Lower lobe of right lung (tissue), 2 donors: ENCODE measurements around the gene EIF4E3. TPM values are rescaled to one million over a fixed set of nuclear protein-coding genes. Genes with fewer than 3 reads are reported as not detected.

Experiments
- ATAC-seq, 2 donors: fragments of 200-7000 bp; cut with Tn5 transposase; one replicate each; pipeline ENCODE4 v1.9.1; 2020 to 2022; ENCODE audit warnings: mild to moderate bottlenecking in 2 of 2, moderate library complexity in 2 of 2
- DNase-seq: peaks from one replicate; pipeline ENCODE4 v3.0.0-alpha.2; 2020
- H3K27ac ChIP-seq: fragments of 200-600 bp; one replicate; pipeline ENCODE4 v1.8.0; 2022
- H3K27me3 ChIP-seq: fragments of 200-600 bp; one replicate; pipeline ENCODE4 v1.8.0; 2022; ENCODE audit warnings: low read depth
- H3K36me3 ChIP-seq: fragments of 200-600 bp; one replicate; pipeline ENCODE4 v1.8.0; 2022; ENCODE audit warnings: mild to moderate bottlenecking
- H3K4me1 ChIP-seq: fragments of 200-600 bp; one replicate; pipeline ENCODE4 v1.8.0; 2022
- H3K4me3 ChIP-seq: fragments of 200-600 bp; one replicate; pipeline ENCODE4 v1.8.0; 2022; ENCODE audit warnings: mild to moderate bottlenecking
- H3K9me3 ChIP-seq: fragments of 200-600 bp; one replicate; pipeline ENCODE4 v1.8.0; 2022
- intact Hi-C: fragments of 100-400 bp; cut with DNase I; formaldehyde crosslinking; loops from one replicate; pipeline ENCODE4 v1.11.0; 2022
- total RNA-seq: library from RNA; stranded (reverse); fragmentation: NEBNext Ultra II Directional; extraction: Animal tissue kit (Norgen Biotek cat#: 25700); gene quantifications from one replicate; pipeline ENCODE4 v1.2.1, GENCODE V29; 2021
- TF ChIP-seq, protein P1 (sequence below): fragments of 200-600 bp; IDR thresholded peaks from one replicate; pipeline ENCODE4 v1.8.0; 2022; ENCODE audit warnings: antibody characterized with exemption, mild to moderate bottlenecking
- donor health status: DM: no; HTN: yes; CAD: no; lungs with severe emphysema.

Gene EIF4E3
- total RNA-seq, 1 donor from 2014 or later = 29.0 TPM

DNA sequence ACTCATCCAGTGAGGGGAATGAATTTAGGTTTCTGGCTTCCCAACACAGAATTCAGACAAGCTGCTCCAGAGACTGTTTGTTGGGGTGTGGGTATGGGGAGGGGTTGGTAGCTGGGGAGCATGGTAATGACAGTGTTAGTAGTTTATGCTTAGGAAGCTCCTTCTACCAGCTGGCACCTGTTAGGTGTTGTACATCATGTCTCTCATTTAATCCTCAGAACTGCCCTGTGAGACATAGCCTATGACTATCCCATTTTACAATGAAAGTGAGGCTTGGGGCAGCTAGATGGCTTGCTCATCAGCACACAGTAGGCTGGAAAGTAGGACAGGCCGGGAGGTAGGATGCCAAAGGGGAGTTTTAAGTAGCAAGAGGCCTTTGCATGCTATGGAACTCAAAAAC lies 2.5 kb downstream of the EIF4E3 start:
- H3K36me3 ChIP-seq = no peaks in the 10 kb centered on the region
- ATAC-seq = no peak
- no peak overlapping the region for H3K27ac ChIP-seq
- no peaks in the 10 kb centered on the region for H3K27me3 ChIP-seq
- no peaks in the 10 kb centered on the region for H3K9me3 ChIP-seq
- TF ChIP-seq, protein P1, sequence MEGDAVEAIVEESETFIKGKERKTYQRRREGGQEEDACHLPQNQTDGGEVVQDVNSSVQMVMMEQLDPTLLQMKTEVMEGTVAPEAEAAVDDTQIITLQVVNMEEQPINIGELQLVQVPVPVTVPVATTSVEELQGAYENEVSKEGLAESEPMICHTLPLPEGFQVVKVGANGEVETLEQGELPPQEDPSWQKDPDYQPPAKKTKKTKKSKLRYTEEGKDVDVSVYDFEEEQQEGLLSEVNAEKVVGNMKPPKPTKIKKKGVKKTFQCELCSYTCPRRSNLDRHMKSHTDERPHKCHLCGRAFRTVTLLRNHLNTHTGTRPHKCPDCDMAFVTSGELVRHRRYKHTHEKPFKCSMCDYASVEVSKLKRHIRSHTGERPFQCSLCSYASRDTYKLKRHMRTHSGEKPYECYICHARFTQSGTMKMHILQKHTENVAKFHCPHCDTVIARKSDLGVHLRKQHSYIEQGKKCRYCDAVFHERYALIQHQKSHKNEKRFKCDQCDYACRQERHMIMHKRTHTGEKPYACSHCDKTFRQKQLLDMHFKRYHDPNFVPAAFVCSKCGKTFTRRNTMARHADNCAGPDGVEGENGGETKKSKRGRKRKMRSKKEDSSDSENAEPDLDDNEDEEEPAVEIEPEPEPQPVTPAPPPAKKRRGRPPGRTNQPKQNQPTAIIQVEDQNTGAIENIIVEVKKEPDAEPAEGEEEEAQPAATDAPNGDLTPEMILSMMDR = no peak
- no peak overlapping the region for H3K4me3 ChIP-seq
- no peak for DNase-seq
- H3K4me1 ChIP-seq = peaks cover 13% of the 10 kb centered on the region
- intact Hi-C loops = no loop called here

DNA sequence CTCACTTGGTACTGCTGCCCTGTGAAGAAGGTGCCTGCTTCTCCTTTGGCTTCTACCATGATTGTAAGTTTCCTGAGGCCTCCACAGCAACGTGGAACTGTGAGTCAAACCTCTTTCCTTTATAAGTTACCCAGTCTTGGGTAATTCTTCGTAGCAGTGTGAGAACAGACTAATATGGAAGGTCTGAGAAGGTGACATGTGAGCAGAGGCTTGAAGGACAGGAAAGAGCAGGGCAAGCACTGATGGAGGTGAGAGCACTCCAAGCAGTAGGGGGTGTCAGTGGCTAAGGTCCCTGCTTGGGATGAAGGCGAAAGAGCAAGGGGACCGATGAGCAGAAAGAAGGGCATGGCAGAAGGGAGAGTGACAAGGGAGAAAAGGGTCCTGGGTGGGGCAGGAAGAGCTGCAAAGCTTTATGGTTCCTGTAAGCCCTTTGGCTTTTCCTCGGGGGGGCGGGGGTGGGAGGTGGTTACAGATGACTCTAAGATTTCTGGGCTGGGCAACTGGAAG lies 3.5 kb downstream of the EIF4E3 start:
- no peak for DNase-seq
- TF ChIP-seq, protein P1 = no peak
- Histone ChIP-seq H3K36me3 (no peaks in the 10 kb centered on the region), H3K4me1 (peaks cover 13% of the 10 kb centered on the region), H3K9me3 (no peaks in the 10 kb centered on the region), H3K4me3 (no peak overlapping the region), H3K27me3 (no peaks in the 10 kb centered on the region), H3K27ac (no peak overlapping the region)
- intact Hi-C loops = no loop called here
- no peak for ATAC-seq

DNA sequence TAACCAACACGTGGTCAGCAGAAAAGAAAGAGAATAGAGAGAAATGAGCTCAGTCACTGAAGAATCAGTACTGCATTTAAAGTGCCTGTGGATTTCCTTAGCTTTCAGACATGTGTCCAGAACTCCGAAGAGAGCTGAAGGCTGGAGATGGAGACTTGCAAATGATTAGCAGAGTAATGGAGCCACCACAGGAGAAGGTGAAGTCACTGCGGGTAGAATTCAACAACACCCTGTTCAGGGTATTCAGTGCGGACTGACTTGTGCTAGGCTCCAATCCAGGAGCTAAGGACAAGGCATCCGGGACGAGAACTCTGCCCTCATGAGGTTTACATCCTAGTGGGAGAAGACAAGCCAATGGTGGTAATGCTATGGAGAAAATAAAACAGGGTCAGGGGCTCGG lies 4.2 kb downstream of the EIF4E3 start:
- H3K4me3 ChIP-seq = no peak overlapping the region
- TF ChIP-seq, protein P1 = no peak
- no peak overlapping the region for H3K27ac ChIP-seq
- ATAC-seq = no peak
- intact Hi-C loops = no loop called here
- no peaks in the 10 kb centered on the region for H3K27me3 ChIP-seq
- H3K4me1 ChIP-seq = peaks cover 13% of the 10 kb centered on the region
- no peak for DNase-seq
- no peaks in the 10 kb centered on the region for H3K9me3 ChIP-seq
- no peaks in the 10 kb centered on the region for H3K36me3 ChIP-seq

DNA sequence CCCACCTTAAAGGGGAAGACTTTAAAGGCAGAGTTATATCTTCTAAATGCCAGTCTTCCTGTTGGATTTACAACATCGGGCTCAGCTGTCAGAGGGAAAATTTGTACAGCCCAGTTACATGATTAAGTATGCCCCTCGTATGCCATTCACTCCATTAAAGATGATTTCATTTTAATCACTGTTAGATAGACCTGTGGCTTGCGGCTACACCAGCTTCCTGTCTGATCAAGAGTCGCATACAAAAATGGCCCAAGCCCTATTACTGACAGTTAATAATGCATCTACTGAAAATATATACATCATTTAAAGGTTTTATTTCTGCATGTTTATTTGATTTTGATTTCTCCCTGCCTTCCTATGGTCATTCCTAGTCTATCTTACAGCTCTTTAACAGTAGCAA lies 7.1 kb downstream of the EIF4E3 start:
- intact Hi-C loops = no loop called here
- DNase-seq (no peak), ATAC-seq (no peak)
- H3K9me3 ChIP-seq = no peaks in the 10 kb centered on the region
- no peak overlapping the region for H3K27ac ChIP-seq
- no peak overlapping the region for H3K4me3 ChIP-seq
- TF ChIP-seq, protein P1 = no peak
- no peaks in the 10 kb centered on the region for H3K4me1 ChIP-seq
- no peaks in the 10 kb centered on the region for H3K36me3 ChIP-seq
- H3K27me3 ChIP-seq = no peaks in the 10 kb centered on the region

DNA sequence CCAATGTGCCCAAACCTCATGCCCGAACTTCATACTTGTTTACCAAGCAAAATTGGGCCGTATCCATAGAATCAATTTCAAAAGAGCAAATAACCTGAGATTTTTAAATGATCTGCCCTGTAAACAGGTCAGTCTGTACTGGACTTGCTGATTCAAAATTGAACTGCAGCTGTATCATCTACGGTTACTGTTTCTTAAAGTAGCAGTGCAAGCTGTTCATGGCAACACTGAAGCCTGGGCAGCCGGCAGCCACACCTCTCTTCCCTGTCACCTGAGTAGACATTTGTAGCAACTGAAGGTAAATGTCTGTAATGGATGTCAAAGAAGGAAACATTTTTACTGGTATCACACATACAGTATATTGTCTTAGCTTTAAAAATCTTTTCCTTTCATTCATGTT lies 10.6 kb downstream of the EIF4E3 start:
- Histone ChIP-seq H3K4me1 (peaks cover 13% of the 10 kb centered on the region), H3K27ac (no peak overlapping the region), H3K4me3 (no peak overlapping the region), H3K27me3 (no peaks in the 10 kb centered on the region), H3K9me3 (no peaks in the 10 kb centered on the region), H3K36me3 (peaks cover 4% of the 10 kb centered on the region)
- ATAC-seq (no peak), DNase-seq (no peak)
- intact Hi-C loops = no loop called here
- TF ChIP-seq, protein P1 = no peak

DNA sequence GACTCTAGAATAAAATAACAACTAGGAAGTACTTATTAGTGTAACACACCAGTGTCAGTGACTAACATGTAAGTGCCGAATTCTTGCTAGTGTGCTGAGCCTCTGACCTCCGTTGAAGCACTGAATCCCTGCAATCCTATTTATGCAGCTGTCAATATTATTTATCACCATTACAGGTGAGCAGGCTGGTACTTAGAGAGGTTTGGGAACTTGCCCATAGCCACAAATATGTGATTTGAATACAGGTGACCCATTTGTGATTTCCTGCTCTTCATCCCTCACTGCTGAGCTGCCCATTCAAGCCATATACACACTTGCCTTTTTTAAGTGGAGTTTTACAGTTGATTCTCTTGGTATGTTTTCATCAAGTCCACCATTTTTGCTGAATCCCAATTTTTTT lies 12.2 kb downstream of the EIF4E3 start:
- TF ChIP-seq, protein P1 = no peak
- no peaks in the 10 kb centered on the region for H3K9me3 ChIP-seq
- peaks cover 4% of the 10 kb centered on the region for H3K36me3 ChIP-seq
- no peak overlapping the region for H3K27ac ChIP-seq
- ATAC-seq (peak; percentile 59 to 78), DNase-seq (no peak)
- intact Hi-C loops = no loop called here
- H3K4me3 ChIP-seq = no peak overlapping the region
- no peaks in the 10 kb centered on the region for H3K27me3 ChIP-seq
- peaks cover 13% of the 10 kb centered on the region for H3K4me1 ChIP-seq
